ENCODE data around the gene ARL8A.
A peak's percentile ranks its signal among the peaks of the same experiment; 100 is the strongest.

GRCh38 chr1:202189001-202189790 is 44.7 kb upstream of the ARL8A start:
- TF ChIP-seq, protein P1, sequence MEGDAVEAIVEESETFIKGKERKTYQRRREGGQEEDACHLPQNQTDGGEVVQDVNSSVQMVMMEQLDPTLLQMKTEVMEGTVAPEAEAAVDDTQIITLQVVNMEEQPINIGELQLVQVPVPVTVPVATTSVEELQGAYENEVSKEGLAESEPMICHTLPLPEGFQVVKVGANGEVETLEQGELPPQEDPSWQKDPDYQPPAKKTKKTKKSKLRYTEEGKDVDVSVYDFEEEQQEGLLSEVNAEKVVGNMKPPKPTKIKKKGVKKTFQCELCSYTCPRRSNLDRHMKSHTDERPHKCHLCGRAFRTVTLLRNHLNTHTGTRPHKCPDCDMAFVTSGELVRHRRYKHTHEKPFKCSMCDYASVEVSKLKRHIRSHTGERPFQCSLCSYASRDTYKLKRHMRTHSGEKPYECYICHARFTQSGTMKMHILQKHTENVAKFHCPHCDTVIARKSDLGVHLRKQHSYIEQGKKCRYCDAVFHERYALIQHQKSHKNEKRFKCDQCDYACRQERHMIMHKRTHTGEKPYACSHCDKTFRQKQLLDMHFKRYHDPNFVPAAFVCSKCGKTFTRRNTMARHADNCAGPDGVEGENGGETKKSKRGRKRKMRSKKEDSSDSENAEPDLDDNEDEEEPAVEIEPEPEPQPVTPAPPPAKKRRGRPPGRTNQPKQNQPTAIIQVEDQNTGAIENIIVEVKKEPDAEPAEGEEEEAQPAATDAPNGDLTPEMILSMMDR (IDR thresholded peaks at IDR 0.05) = peak; percentile 47 to 88 (median 83)
- no peak for TF ChIP-seq POLR2A (IDR thresholded peaks at IDR 0.05)

All from right lobe of liver (tissue), 4 donors.